ENCODE results near the gene TEX29.

DNA sequence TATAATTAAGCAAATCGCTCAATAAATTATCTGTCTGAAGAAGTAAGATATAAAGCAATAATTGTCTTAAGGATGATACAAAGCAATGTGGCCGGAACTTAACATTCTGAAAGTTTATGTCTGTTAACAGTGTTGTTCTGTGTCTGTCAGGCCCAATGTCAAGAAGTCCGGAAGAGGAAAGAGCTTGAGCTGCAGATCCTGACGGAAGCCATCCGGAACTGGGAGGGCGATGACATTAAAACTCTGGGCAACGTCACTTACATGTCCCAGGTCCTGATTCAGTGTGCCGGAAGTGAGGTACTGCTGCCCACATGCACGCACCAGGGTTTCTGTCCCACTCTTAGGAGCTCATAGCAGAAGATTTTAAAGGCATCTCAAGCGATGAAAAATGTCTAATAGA, 45.1 kb upstream of the TEX29 start:
- no peak for TF ChIP-seq EZH2 (IDR thresholded peaks at IDR 0.05; ENCODE audit: borderline replicate concordance, insufficient read depth, low read length, poor library complexity, severe bottlenecking)
- TF ChIP-seq SMC3 (conservative IDR thresholded peaks at IDR 0.05; ENCODE audit: poor library complexity) = no peak
- TF ChIP-seq, protein P1, sequence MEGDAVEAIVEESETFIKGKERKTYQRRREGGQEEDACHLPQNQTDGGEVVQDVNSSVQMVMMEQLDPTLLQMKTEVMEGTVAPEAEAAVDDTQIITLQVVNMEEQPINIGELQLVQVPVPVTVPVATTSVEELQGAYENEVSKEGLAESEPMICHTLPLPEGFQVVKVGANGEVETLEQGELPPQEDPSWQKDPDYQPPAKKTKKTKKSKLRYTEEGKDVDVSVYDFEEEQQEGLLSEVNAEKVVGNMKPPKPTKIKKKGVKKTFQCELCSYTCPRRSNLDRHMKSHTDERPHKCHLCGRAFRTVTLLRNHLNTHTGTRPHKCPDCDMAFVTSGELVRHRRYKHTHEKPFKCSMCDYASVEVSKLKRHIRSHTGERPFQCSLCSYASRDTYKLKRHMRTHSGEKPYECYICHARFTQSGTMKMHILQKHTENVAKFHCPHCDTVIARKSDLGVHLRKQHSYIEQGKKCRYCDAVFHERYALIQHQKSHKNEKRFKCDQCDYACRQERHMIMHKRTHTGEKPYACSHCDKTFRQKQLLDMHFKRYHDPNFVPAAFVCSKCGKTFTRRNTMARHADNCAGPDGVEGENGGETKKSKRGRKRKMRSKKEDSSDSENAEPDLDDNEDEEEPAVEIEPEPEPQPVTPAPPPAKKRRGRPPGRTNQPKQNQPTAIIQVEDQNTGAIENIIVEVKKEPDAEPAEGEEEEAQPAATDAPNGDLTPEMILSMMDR (IDR thresholded peaks at IDR 0.05; ENCODE audit: poor library complexity, severe bottlenecking) = no peak
- TF ChIP-seq, protein P2, sequence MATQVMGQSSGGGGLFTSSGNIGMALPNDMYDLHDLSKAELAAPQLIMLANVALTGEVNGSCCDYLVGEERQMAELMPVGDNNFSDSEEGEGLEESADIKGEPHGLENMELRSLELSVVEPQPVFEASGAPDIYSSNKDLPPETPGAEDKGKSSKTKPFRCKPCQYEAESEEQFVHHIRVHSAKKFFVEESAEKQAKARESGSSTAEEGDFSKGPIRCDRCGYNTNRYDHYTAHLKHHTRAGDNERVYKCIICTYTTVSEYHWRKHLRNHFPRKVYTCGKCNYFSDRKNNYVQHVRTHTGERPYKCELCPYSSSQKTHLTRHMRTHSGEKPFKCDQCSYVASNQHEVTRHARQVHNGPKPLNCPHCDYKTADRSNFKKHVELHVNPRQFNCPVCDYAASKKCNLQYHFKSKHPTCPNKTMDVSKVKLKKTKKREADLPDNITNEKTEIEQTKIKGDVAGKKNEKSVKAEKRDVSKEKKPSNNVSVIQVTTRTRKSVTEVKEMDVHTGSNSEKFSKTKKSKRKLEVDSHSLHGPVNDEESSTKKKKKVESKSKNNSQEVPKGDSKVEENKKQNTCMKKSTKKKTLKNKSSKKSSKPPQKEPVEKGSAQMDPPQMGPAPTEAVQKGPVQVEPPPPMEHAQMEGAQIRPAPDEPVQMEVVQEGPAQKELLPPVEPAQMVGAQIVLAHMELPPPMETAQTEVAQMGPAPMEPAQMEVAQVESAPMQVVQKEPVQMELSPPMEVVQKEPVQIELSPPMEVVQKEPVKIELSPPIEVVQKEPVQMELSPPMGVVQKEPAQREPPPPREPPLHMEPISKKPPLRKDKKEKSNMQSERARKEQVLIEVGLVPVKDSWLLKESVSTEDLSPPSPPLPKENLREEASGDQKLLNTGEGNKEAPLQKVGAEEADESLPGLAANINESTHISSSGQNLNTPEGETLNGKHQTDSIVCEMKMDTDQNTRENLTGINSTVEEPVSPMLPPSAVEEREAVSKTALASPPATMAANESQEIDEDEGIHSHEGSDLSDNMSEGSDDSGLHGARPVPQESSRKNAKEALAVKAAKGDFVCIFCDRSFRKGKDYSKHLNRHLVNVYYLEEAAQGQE (IDR thresholded peaks at IDR 0.05; ENCODE audit: borderline replicate concordance) = no peak
- no peak for TF ChIP-seq TAF1 (IDR thresholded peaks at IDR 0.05; ENCODE audit: low read depth)
